ENCODE data around the gene KIF1A. TPM values are rescaled to one million over a fixed set of nuclear protein-coding genes. Genes with fewer than 3 reads are reported as not detected.

Gene KIF1A
- total and polyA plus RNA-seq, 8 donors: 0.42 to 6.4 (median 1.9) TPM

GRCh38 chr2:240745456-240745855 lies 74.6 kb downstream of the KIF1A start:
- TF ChIP-seq, protein P1, sequence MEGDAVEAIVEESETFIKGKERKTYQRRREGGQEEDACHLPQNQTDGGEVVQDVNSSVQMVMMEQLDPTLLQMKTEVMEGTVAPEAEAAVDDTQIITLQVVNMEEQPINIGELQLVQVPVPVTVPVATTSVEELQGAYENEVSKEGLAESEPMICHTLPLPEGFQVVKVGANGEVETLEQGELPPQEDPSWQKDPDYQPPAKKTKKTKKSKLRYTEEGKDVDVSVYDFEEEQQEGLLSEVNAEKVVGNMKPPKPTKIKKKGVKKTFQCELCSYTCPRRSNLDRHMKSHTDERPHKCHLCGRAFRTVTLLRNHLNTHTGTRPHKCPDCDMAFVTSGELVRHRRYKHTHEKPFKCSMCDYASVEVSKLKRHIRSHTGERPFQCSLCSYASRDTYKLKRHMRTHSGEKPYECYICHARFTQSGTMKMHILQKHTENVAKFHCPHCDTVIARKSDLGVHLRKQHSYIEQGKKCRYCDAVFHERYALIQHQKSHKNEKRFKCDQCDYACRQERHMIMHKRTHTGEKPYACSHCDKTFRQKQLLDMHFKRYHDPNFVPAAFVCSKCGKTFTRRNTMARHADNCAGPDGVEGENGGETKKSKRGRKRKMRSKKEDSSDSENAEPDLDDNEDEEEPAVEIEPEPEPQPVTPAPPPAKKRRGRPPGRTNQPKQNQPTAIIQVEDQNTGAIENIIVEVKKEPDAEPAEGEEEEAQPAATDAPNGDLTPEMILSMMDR (IDR thresholded peaks at IDR 0.05): no peak
- ATAC-seq: no peak
- no peak overlapping the region for H3K27ac ChIP-seq
- H3K4me3 ChIP-seq: no peak overlapping the region
- no peak for DNase-seq
- no peaks in the 10 kb centered on the region for H3K4me1 ChIP-seq
- H3K27me3 ChIP-seq: peaks cover 0 to 4% of the 10 kb centered on the region in 2 donors
- H3K9me3 ChIP-seq: no peaks in the 10 kb centered on the region
- intact Hi-C loops (cut with DNase I): no loop called here
- no peaks in the 10 kb centered on the region for H3K36me3 ChIP-seq

GRCh38 chr2:240742602-240743095 lies 77.4 kb downstream of the KIF1A start:
- intact Hi-C loops (cut with DNase I): no loop called here
- Histone ChIP-seq H3K27me3 (peaks cover 0 to 4% of the 10 kb centered on the region in 2 donors), H3K27ac (no peak overlapping the region), H3K9me3 (no peaks in the 10 kb centered on the region), H3K36me3 (no peaks in the 10 kb centered on the region), H3K4me3 (no peak overlapping the region), H3K4me1 (no peaks in the 10 kb centered on the region)
- no peak for DNase-seq
- ATAC-seq: no peak
- TF ChIP-seq, protein P1 (IDR thresholded peaks at IDR 0.05): no peak

DNA sequence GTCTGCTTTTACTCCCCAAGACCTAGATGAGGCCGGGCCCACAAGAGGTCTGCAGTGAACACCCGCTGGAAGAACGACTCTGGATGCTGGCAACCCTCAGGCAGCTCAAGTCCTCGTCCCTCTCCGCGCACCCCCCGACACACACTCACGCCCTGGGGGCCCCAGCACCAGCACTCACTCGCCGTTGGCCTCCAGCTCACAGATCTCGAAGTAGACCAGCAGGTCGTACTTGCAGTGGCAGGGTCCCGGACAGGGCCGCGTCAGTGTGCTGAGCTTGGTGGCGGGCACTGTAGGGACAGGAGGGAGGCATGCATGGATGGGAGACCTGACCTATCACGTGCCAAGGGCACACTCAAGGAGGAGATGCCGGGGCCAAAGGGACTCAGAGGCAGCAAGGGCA lies 78.9 kb downstream of the KIF1A start:
- DNase-seq (no peak), ATAC-seq (no peak)
- no peaks in the 10 kb centered on the region for H3K4me1 ChIP-seq
- intact Hi-C loops (cut with DNase I): no loop called here
- H3K4me3 ChIP-seq: no peak overlapping the region
- TF ChIP-seq, protein P1 (IDR thresholded peaks at IDR 0.05): no peak
- H3K27ac ChIP-seq: no peak overlapping the region
- H3K36me3 ChIP-seq: no peaks in the 10 kb centered on the region
- H3K27me3 ChIP-seq: peaks cover 0 to 10% of the 10 kb centered on the region in 2 donors
- no peaks in the 10 kb centered on the region for H3K9me3 ChIP-seq

- no peaks in the 10 kb centered on the region for H3K9me3 ChIP-seq
- intact Hi-C loops (cut with DNase I): no loop called here
- no peak overlapping the region for H3K27ac ChIP-seq
- H3K4me1 ChIP-seq: no peaks in the 10 kb centered on the region
- peaks cover 0 to 12% of the 10 kb centered on the region in 2 donors for H3K27me3 ChIP-seq
- TF ChIP-seq, protein P1 (IDR thresholded peaks at IDR 0.05): no peak
- ATAC-seq (no peak), DNase-seq (no peak)
- no peak overlapping the region for H3K4me3 ChIP-seq
- no peaks in the 10 kb centered on the region for H3K36me3 ChIP-seq
Measured at GRCh38 chr2:240739797-240740196, 80.2 kb downstream of the KIF1A start.

- intact Hi-C loops (cut with DNase I): no loop called here
- ATAC-seq (no peak), DNase-seq (no peak)
- peaks cover 0 to 12% of the 10 kb centered on the region in 2 donors for H3K27me3 ChIP-seq
- H3K4me3 ChIP-seq: no peak overlapping the region
- H3K36me3 ChIP-seq: no peaks in the 10 kb centered on the region
- H3K9me3 ChIP-seq: no peaks in the 10 kb centered on the region
- no peak overlapping the region for H3K27ac ChIP-seq
- no peaks in the 10 kb centered on the region for H3K4me1 ChIP-seq
- TF ChIP-seq, protein P1 (IDR thresholded peaks at IDR 0.05): no peak
Measured at GRCh38 chr2:240737958-240738357, 82.1 kb downstream of the KIF1A start.
